ENCODE data around the gene FRAT2. TPM values are rescaled to one million over a fixed set of nuclear protein-coding genes. Genes with fewer than 3 reads are reported as not detected.
"Not testable (repeated sequence)": the region's sequence is repeated elsewhere in the genome, so short reads cannot be mapped to it uniquely, and the experiment has no call there.

The FRAT2 gene
- total RNA-seq, 1 donor from 2014 or later: 11.8 TPM

DNA sequence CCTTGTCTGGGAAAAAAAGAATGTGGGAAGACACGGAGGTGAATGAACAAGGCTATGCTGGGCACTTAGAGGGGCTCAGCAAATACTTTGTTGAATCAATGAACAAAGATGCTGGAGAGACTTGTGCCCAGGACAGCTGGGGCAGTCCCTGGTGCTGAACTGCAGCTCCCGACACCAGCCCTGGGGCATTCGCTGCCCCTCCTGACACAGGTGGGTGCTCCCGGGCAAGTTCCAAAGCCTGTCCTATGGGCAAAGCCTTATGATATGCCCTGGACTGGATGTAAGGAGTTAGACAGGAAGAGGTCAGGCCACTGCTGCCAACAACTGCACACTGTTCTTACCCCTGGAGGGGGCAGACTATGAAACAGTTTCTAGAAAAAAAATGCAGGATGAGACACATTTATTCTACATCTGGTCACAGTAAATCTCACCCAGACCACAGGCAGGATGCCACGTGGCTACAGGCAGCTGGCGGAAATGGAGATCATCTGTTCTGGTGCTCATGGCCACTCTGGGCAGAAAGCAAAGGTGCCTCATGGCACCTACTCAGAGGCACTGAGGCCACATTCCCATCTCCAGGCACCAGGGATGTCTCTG is 21.9 kb upstream of the FRAT2 start:
- DNase-seq (ENCODE audit: low spot score): no peak

DNA sequence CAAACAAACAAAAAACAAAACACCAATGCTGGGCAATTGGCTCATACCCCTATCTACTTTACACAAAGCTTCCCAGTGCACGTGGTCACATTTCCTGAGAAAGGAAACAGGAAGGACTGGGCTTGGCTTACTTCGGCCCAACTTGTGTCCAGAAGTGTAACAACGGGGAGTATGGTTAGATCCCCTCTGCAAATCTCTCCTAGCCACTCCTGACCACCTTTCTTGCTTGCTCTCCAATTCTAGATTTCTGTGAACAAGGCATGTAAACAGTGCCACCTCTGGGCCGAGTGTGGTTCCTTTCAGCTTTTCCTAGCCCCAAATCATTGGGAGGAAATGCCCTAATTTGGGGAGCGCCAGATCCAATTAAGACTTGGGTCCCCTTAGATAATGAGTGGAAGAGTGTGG is 21.0 kb upstream of the FRAT2 start:
- no peak for DNase-seq (ENCODE audit: low spot score)

- no peak for DNase-seq (ENCODE audit: low spot score)
These were observed 19.4 kb upstream of the FRAT2 start for GRCh38 chr10:97353945-97354344.

GRCh38 chr10:97349752-97350513 is 15.4 kb upstream of the FRAT2 start:
- DNase-seq (ENCODE audit: low spot score): no peak

- no peak for DNase-seq (ENCODE audit: low spot score)
These were observed 12.8 kb upstream of the FRAT2 start for GRCh38 chr10:97347317-97347716.

GRCh38 chr10:97343664-97344063 is 9.1 kb upstream of the FRAT2 start:
- not testable (repeated sequence) for DNase-seq (ENCODE audit: low spot score)

- no peak for DNase-seq (ENCODE audit: low spot score)
These were observed 6.9 kb upstream of the FRAT2 start for GRCh38 chr10:97341416-97341815.

GRCh38 chr10:97338041-97338440 is 3.5 kb upstream of the FRAT2 start:
- no peak for DNase-seq (ENCODE audit: low spot score)

DNA sequence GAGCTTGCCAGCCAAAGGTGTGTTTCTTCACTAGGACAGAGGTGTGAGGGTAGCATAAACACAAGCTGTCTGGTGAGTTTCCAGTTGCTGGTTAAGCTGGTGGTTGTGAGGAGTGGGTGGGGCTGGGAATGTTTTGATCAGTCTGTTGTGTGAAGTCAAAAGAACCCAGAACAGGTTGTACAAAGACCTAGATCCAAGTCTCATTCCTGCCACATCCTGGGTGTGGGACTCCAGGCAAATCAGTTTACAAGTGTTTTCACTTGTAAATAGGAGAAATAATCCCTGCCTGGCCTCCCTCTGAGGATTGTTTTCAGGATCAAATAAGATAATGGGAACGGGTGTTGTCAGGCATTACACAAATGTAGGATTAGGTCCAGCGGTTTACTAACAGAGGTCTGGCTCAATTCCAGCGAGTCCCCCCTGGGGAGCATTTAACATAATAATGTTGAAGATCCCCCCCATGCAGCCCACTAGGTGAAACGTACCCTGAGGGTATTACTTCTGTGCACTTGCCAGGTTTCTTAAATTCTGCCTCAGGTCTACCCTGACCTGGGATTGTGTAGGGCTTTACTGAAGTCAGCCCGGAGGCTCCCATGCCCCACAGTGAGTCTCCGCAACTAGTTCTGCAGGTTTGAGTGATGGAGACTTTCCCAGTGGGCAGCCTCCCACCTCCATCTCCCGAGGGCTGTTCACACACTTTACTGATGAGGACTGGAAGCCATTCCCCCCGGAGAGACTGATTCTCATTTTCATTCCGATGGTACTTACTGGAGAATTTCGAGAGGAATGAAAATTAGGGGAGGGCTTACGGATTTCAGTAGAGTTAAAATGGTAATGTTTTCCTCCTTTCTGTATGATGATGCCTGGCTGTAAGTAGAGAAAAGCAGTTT is 2.7 kb upstream of the FRAT2 start:
- DNase-seq (ENCODE audit: low spot score): peak; percentile 56

DNA sequence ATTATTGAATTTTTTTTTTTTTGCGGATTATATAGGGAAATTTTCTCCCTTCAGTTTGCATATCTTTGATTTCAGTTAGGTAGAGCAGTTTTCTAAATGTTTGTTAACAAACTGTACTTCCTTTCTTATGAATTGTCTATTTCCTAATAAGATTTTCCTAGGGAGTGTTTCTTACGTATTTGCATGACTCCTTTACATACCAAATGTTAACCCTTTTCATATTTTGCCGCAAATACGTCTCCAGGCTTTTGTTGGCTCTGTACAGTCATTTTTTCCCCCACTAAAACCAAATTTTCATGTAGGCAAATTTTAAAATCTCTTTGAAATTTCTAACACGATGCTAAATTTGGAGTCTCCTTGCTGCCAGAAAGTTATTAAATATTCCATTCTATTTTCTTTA is 1.9 kb upstream of the FRAT2 start:
- no peak for DNase-seq (ENCODE audit: low spot score)

DNA sequence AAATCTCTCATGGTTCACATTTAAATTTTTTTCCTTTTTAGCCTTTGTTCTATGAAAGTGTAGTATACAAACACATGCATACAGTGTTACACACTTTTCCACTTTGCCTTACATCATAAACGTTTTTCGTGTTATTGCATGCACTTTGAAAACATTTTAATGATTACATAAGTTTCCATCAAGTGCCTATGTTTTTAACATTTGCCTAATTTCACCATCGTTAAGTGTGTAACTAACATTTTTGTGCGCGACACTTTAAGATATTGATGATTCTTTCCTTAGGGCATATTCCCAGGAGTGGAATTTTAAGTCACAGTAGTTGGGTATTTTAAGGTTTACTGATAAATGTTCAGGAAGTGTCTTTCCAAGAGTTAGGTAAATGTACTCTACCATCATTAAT is 1.5 kb upstream of the FRAT2 start:
- DNase-seq (ENCODE audit: low spot score): no peak

DNA sequence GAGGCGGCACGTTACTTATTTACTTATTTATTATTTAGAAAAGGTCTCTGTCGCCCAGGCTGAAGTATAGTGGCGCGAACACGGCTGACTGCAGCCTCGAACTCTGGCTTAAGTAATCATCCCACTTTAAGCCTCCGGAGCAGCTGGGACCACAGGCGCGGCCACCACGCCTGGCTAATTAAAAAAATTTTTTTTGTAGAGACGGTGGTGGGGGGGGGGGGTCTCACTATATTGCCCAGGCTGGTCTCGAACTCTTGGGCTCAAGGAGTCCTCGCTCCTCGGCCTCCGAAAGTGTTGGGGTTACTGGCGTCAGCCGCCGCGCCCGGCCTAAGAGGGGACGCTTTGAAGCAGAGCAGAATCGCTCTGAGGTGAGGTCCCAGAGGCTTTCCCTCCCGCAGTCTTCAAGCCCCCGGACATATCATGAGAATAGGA is 675 bp upstream of the FRAT2 start:
- no peak for DNase-seq (ENCODE audit: low spot score)

DNA sequence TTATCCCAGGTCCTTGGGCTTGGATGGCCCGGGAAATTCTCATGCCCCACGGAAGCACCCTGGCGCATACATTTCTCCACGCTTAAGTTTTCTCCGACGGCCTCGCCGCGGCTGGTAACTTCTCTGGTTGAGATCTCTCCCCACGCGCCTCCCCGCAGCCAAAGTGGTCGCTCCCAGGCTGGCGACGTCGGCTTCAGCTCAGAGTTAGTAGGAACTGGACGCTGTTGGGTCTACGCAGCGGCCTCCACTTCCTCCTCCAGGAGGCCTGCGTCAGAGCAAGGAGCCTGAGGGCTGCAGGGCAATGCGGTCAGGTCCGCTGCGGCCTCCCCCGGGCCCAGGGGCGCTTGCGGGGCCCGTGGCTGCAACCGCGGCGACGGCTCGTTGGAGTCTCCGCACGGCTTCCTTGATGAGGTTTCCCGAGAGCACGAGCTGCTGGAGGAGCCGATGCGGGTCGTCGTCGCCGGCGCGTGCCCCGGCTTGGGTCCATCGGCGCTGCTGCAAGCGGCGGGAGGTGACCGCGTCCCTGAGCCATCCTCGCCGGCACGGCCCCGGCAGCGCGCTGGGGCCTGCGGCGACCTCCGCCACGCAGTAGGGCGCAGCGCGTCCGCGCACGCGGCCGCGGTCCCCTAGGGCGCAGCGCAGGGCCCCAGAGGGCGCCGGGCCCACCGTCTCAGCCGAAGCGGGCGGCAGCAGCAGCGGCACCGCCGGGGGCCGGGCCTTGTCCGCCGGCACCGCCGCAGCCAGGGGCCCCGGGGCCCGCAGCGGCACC is 744 bp downstream of the FRAT2 start:
- peak; percentile 50 for DNase-seq (ENCODE audit: low spot score)

DNA sequence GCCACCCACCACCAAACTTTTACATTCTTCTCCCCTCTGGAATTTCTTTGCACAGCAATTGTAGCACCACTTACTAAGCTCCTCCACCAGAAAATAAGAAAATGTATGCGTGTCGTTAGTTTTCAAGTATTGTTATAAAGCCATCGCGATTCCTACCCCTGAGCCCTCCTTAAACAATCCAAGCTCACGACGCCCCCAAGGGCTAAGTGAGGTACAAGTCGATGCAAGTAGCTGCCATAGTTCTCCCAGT is 1.3 kb downstream of the FRAT2 start:
- no peak for DNase-seq (ENCODE audit: low spot score)

DNA sequence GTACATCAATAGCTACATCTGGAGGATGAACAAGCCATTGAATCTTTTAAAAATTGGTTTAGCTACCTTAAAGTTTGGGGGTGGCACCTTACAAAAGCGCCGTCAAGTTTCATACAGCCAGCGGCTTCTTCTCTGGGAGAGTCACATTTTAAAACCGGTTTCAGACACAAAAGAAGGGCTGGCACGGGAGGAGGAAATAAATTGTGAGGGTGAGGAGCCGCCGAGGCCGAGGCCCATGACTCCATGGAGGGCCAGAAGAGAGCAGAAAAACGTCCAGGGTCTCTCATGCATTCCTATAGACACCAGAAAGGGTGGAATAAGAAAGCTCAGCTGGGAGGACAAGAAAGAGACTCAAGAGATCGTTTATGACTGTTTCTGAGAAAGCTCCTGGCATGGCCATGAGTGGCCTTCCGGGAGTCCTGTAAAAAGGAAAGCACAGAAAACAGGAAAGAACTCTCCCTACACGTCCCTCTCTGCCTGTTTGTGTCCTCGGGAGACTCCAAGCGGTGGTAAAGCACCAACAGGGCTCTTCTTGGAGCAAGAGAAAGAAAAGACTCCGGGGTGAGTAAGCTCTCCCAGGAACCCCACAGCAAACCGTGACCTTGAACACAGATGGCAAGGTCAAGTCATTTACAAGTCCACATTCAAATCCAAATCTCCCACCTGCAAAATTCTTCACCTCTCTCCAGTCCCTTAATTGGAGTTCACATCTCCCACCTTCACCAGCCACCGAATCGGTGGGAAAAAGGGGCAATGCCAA is 1.8 kb downstream of the FRAT2 start:
- peak; percentile 62 for DNase-seq (ENCODE audit: low spot score)

DNA sequence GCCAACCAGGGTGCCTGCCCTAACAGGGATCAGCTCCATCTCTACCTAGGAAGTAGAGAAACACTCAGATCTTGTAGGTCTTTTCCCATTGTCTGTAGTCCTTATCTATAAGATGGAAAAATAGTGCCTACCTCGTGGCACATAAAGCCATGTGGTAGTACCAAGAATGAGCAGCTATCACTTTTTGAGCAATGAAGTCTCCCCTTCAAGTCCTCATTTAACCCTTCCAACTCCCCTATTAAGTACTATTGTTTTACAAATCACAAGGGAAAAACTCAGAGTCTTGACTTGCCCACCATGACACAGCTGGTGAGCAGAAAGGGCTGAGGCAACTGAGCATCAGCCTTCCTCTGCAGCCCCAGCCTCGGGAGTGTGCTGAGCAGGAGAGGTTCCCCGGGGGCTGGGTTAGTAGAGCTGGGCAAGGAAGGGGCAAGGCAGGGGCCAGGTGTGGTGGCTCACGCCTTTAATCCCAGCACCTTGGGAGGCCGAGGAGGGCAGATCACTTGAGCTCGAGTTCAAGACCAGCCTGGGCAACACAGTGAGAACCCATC is 3.3 kb downstream of the FRAT2 start:
- DNase-seq (ENCODE audit: low spot score): no peak

DNA sequence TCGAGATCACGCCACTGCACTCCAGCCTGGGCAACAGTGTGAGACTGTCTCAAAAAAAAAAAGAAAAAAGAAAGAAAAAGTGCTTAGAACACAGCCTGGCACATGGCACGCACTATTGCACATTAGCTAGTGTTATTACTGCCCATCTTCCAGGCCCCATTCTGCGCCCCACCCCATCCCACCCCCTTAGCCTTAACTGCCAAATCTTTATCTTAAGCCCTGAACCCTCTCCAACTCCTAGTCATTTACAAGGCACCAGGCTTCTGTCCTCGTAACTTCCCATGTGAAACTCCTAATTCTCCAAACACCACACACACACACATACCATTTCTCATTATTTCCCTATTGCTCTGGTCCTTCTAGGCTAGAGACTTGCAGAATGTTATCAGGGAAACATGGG is 4.8 kb downstream of the FRAT2 start:
- no peak for DNase-seq (ENCODE audit: low spot score)

- DNase-seq (ENCODE audit: low spot score): no peak
These were observed 5.7 kb downstream of the FRAT2 start for GRCh38 chr10:97328646-97329453.

DNA sequence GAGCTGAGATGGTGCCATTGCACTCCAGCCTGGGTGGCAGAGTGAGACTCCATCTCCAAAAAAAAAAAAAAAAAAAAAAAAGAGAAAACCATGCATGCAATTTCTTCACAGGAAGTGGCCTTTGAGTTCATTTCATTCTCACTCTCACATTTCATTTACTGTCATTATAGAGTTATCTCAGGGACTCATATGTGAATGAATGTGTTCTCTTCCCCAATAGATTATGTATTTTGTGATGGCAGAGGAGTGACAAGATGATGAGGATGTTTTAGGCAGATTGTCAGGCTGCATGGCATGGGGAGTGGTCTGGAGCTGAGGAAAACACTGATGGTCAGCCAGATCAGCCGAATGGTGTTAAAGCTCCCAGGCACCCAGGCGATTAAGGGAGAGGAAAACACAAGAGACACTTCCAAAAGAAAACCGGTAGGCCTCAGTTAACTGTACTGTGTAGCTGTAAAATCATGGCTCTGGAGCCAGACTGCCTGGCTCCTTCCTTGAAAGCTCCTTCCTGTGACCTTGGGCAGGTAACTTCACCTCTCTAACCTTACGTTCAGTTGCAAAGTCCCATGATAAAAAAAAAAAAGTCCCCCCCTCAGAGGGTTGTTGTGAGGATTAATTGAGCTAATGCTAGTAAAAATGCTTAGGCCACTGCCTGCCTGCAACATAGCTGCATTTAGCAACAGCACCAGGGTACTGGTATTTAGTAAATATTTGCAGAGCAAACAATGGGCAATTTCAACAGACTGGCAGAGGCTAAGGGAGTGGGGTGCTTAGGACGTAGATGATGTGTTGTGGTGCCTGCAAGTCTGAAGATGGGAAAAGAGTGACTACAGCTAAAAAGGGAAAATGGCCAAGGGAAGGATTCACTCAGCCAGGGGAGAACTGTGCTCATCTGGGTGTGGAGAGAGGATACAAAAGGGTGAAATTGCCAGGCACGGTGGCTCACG is 6.9 kb downstream of the FRAT2 start:
- DNase-seq (ENCODE audit: low spot score): no peak
